Measurements from ENCODE around the gene IFNA6.

Gene IFNA6

GRCh38 chr9:21350787-21351186, at the start of gene IFNA6:
TSS of gene IFNA6 (minus strand) at chr9:21350887. CDS start at chr9:21350887, 0 bp downstream.
- H3K27me3 ChIP-seq (ENCODE audit: low read depth, low read length): peaks cover 79% of the 10 kb centered on the region
- H3K9ac ChIP-seq (ENCODE audit: low read length): no peak within 1 kb of the TSS
- H3K4me1 ChIP-seq (ENCODE audit: low read length): no peaks in the 10 kb centered on the region
- H3K4me2 ChIP-seq (ENCODE audit: low read length): no peak within 1 kb of the TSS
- no peaks in the 10 kb centered on the region for H3K79me2 ChIP-seq (ENCODE audit: low read length)
- no peak within 1 kb of the TSS for H2AFZ ChIP-seq (ENCODE audit: low read depth, low read length)
- H4K20me1 ChIP-seq (ENCODE audit: insufficient read depth, low read length): no peaks in the 10 kb centered on the region
- TF ChIP-seq EZH2phosphoT487 (IDR thresholded peaks at IDR 0.05; ENCODE audit: low read depth): no peak
- TF ChIP-seq, protein P1, sequence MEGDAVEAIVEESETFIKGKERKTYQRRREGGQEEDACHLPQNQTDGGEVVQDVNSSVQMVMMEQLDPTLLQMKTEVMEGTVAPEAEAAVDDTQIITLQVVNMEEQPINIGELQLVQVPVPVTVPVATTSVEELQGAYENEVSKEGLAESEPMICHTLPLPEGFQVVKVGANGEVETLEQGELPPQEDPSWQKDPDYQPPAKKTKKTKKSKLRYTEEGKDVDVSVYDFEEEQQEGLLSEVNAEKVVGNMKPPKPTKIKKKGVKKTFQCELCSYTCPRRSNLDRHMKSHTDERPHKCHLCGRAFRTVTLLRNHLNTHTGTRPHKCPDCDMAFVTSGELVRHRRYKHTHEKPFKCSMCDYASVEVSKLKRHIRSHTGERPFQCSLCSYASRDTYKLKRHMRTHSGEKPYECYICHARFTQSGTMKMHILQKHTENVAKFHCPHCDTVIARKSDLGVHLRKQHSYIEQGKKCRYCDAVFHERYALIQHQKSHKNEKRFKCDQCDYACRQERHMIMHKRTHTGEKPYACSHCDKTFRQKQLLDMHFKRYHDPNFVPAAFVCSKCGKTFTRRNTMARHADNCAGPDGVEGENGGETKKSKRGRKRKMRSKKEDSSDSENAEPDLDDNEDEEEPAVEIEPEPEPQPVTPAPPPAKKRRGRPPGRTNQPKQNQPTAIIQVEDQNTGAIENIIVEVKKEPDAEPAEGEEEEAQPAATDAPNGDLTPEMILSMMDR (IDR thresholded peaks at IDR 0.05; ENCODE audit: low read depth, low read length): no peak
- 0 out of 2 replicates have a peak, but pooled peaks cover under 1% of the 10 kb centered on the region for H3K9me3 ChIP-seq (ENCODE audit: insufficient read depth, low read length)
- no peak within 1 kb of the TSS for H3K4me3 ChIP-seq (ENCODE audit: low read length)
- H3K27ac ChIP-seq (ENCODE audit: low read length): no peak within 1 kb of the TSS
- H3K36me3 ChIP-seq (replicated peaks; ENCODE audit: low read depth, low read length): no peaks in the 10 kb centered on the region

GRCh38 chr9:21399956-21400355, 49.3 kb upstream of the IFNA6 start:
- Histone ChIP-seq H3K27ac (ENCODE audit: low read length) (no peak overlapping the region), H3K4me1 (ENCODE audit: low read length) (peaks cover 7% of the 10 kb centered on the region), H3K27me3 (ENCODE audit: low read depth, low read length) (peaks cover 80% of the 10 kb centered on the region), H3K9me3 (ENCODE audit: insufficient read depth, low read length) (no peaks in the 10 kb centered on the region), H3K79me2 (ENCODE audit: low read length) (no peaks in the 10 kb centered on the region), H4K20me1 (ENCODE audit: insufficient read depth, low read length) (0 out of 2 replicates have a peak, but pooled peaks cover 12% of the 10 kb centered on the region), H3K4me3 (ENCODE audit: low read length) (no peak overlapping the region), H3K36me3 (replicated peaks; ENCODE audit: low read depth, low read length) (no peaks in the 10 kb centered on the region), H2AFZ (ENCODE audit: low read depth, low read length) (no peak overlapping the region), H3K4me2 (ENCODE audit: low read length) (0 out of 2 replicates have a peak overlapping the region, but pooled peaks have one; percentile 7), H3K9ac (ENCODE audit: low read length) (no peak overlapping the region)
- TF ChIP-seq, protein P1 (IDR thresholded peaks at IDR 0.05; ENCODE audit: low read depth, low read length): no peak
- TF ChIP-seq EZH2phosphoT487 (IDR thresholded peaks at IDR 0.05; ENCODE audit: low read depth): no peak

DNA sequence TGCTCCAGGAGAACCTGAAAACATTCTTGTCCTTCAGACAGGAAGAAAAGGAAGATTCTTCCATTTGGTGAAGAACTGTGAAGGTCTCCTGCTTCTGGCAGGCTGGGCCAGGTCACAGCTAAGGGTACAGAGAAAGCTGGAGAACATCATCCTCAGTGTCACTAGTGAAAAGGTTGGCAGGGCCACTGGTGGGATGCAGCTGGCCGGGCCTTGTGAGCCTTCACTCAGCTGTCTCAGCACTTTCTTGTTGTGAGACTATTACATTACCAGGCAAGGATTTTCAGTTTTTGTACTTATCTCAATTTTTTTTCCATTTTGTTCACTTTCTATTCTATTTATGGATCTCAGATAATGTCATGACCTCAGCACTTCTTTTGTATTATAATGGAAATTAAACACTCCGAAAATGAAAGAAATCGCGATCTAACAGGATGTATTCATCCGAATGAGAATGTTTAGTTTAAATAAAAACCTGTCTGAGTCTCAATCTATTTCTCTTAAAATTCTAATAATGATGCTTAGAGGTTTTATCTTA, 48.3 kb upstream of the IFNA6 start:
- Histone ChIP-seq H3K27ac (ENCODE audit: low read length) (no peak overlapping the region), H3K9me3 (ENCODE audit: insufficient read depth, low read length) (no peaks in the 10 kb centered on the region), H3K79me2 (ENCODE audit: low read length) (no peaks in the 10 kb centered on the region), H3K4me2 (ENCODE audit: low read length) (no peak overlapping the region), H4K20me1 (ENCODE audit: insufficient read depth, low read length) (0 out of 2 replicates have a peak, but pooled peaks cover 12% of the 10 kb centered on the region), H3K4me1 (ENCODE audit: low read length) (peaks cover 7% of the 10 kb centered on the region), H3K4me3 (ENCODE audit: low read length) (no peak overlapping the region), H3K36me3 (replicated peaks; ENCODE audit: low read depth, low read length) (no peaks in the 10 kb centered on the region), H3K27me3 (ENCODE audit: low read depth, low read length) (peaks cover 77% of the 10 kb centered on the region), H2AFZ (ENCODE audit: low read depth, low read length) (no peak overlapping the region), H3K9ac (ENCODE audit: low read length) (no peak overlapping the region)
- TF ChIP-seq EZH2phosphoT487 (IDR thresholded peaks at IDR 0.05; ENCODE audit: low read depth): no peak
- TF ChIP-seq, protein P1 (IDR thresholded peaks at IDR 0.05; ENCODE audit: low read depth, low read length): no peak

- no peaks in the 10 kb centered on the region for H3K79me2 ChIP-seq (ENCODE audit: low read length)
- H3K9me3 ChIP-seq (ENCODE audit: insufficient read depth, low read length): no peaks in the 10 kb centered on the region
- H3K36me3 ChIP-seq (replicated peaks; ENCODE audit: low read depth, low read length): no peaks in the 10 kb centered on the region
- no peak overlapping the region for H3K9ac ChIP-seq (ENCODE audit: low read length)
- H2AFZ ChIP-seq (ENCODE audit: low read depth, low read length): no peak overlapping the region
- TF ChIP-seq, protein P1 (IDR thresholded peaks at IDR 0.05; ENCODE audit: low read depth, low read length): peak; percentile 64
- no peak for TF ChIP-seq EZH2phosphoT487 (IDR thresholded peaks at IDR 0.05; ENCODE audit: low read depth)
- H3K4me2 ChIP-seq (ENCODE audit: low read length): no peak overlapping the region
- peaks cover 78% of the 10 kb centered on the region for H3K27me3 ChIP-seq (ENCODE audit: low read depth, low read length)
- peaks cover 19% of the 10 kb centered on the region for H4K20me1 ChIP-seq (ENCODE audit: insufficient read depth, low read length)
- no peak overlapping the region for H3K4me3 ChIP-seq (ENCODE audit: low read length)
- no peak overlapping the region for H3K27ac ChIP-seq (ENCODE audit: low read length)
- peaks cover 7% of the 10 kb centered on the region for H3K4me1 ChIP-seq (ENCODE audit: low read length)
Observed at GRCh38 chr9:21395778-21396717, 45.4 kb upstream of the IFNA6 start.
